NCI-H446 treated with DMSO at 0.1 percent for 48 hours (cell line): ENCODE results near the gene GPD2.

Experiments used
- DNase-seq: peaks from one replicate; lab custom pipeline; 2025; lab: John Stamatoyannopoulos, UW

The GPD2 gene

DNA sequence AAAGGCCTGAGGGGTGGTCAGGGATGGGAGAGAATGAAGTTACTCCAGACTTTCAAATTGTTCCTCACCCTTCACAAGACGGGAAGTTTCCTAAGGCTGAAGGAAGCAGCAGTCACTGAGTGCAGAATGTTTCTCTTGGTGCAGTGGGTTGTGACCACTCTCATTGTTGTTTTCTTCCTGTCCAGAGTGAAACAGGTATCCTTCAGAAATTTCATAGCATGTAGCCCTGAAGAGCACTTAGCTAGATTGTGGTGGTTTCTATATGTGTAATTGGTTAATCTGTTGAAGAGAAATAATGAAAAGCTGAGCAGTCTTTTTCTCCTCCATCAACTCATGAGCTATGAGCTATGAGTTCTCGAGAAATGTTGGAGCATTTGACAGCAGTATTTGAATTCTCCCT is 96.8 kb downstream of the GPD2 start:
- DNase-seq, result no peak

DNA sequence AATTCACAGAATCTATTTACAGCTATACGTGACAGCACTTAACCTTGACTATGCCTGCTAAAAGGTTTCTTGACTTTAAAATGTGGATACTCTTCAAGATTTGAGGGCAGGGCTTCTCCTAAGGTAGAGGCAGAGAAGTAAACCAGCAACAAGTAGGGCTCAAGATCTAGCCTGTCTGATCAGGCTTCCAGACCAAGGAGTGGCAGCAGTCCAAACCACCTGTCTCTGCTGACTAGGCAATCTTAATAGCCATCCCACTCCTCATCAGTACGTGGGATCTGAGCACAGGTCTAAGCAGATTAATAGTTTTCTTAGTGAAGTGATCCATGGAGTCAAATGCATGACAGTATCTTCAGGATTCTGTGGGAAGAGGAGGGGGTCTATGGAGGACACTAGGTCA is 100.4 kb downstream of the GPD2 start:
- no peak for DNase-seq

- no peak for DNase-seq
Measured at GRCh38 chr2:156537141-156537540, 101.0 kb downstream of the GPD2 start.

GRCh38 chr2:156538083-156538504 is 101.9 kb downstream of the GPD2 start:
- DNase-seq, result no peak

DNA sequence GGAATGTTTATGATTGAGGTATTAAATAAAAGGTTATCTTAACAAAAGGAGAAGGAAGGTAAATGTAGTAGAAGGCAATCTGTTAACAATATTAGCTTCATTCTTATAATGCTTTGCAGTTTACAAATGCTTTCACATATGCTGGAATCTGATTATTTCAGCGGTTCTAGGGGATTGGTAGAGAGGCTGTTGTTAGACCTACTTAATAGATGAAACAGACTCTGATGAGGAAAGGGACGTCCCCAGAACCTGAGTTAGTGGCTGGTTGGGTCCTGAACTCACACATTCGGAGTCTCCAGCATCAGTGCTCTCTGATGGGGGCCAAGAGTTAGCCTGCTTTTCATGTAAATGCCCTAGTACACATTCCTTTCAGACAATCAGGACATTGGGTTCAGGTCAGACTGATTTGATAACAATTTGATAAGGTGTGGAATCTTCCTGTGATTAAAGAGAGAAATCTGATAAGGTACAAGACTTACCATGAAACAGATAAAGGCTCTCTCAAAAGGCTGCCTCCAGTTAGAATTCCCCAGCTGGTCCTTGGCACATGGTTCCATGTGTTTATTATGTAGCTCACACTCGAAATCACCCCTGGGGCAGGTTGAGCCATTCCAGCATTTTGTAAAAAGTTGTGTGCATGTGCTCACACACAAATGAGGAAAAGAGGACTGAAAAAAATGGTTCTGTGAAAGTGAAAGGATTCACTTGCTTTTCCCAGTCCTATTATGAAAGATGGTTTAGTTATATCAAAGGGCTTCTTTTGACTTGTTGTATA is 103.1 kb downstream of the GPD2 start:
- no peak for DNase-seq

DNA sequence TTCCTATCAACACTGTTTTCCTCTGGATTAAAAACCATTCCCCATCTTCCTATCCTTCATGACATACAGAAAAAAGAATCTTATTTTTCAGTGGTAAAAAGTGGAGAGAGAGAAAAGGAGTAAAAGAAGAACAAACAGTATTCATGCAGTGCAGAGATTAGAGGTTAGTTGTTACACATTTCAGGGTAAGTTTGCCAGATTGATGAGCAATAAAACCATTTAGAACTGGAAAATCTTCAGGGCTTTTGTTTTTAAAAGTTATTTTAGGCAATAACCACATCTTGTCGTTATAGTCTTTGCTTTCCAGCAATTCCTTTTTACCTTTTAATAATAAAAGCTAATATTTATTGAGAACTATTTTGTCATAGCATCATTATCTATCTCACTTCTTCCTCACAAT is 104.5 kb downstream of the GPD2 start:
- no peak for DNase-seq

GRCh38 chr2:156541229-156541628 is 105.0 kb downstream of the GPD2 start:
- DNase-seq, result no peak

DNA sequence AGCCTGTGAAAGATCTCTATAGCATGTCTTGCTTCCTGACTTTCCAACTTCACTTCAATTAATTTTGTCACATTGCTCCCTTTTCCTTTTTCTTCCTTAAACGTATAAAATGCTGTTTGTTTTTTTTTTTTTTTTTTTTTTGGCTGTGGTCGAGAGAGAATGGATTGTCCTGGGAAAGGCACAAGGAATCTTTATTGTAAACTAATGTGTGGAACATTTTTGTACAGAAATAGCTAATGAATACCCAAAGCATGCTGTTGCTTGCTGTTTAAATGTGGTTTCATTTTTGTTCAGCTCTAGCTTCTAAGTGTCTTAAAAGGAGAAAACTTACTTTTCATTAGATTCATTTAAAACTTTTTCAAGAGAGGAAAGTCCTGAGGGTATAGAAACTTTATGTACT is 105.5 kb downstream of the GPD2 start:
- DNase-seq, result no peak

DNA sequence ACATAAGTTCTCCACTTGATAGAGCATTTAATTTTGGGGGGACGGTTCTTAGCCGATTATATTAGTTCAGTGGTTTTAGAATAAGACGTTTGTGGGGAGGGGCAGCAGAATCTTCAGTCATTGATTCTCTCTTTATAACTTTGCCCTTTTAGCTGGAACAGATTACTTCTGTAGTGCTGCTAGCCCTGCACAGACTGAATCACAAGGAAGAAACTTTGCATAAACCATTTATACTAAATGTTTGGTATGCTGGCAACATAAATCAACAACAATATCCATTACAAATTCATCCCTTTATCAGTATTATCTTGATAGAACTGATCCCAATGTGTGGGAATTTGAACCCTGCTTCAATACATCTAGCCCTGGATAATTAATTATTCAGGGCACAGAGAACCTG is 112.2 kb downstream of the GPD2 start:
- no peak for DNase-seq

GRCh38 chr2:156553714-156554442 is 117.7 kb downstream of the GPD2 start:
- DNase-seq, result no peak

DNA sequence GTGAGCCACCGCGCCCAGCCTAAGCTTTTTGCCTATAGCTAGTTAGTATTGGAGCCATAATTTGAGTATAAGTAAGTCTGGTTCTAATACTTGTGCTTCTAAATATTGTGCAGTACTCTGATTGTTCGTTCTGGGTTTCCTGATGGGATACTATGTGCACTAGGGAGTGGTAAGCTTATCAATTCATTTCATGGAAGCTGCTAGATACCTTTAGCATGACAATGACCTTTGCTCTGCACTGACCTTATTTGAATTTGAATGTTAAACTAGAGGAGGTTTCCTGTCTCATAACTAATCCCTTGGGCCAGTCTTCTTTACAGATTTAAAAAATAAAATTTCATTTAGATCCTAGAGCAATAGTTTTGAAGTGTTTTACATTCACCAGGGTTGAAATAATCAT is 125.1 kb downstream of the GPD2 start:
- DNase-seq, result no peak

DNA sequence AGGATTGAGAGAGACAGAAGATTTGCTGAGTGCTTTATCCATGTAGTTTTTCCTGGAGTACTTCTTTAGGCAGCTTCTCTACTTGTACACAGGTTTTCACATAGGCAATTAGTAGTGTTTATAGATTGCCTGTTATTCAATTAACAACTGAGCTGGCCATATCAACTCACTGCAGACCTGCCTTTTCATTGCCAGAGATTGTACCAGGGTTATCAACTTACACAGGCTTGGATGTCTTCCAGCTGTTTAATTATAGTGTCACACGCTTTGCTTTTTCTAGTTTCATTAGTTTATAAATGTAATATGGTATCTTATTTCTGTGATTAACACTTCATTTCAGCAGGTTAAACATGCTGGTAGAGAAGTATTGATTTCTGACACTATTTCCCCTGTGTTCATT is 125.9 kb downstream of the GPD2 start:
- no peak for DNase-seq

DNA sequence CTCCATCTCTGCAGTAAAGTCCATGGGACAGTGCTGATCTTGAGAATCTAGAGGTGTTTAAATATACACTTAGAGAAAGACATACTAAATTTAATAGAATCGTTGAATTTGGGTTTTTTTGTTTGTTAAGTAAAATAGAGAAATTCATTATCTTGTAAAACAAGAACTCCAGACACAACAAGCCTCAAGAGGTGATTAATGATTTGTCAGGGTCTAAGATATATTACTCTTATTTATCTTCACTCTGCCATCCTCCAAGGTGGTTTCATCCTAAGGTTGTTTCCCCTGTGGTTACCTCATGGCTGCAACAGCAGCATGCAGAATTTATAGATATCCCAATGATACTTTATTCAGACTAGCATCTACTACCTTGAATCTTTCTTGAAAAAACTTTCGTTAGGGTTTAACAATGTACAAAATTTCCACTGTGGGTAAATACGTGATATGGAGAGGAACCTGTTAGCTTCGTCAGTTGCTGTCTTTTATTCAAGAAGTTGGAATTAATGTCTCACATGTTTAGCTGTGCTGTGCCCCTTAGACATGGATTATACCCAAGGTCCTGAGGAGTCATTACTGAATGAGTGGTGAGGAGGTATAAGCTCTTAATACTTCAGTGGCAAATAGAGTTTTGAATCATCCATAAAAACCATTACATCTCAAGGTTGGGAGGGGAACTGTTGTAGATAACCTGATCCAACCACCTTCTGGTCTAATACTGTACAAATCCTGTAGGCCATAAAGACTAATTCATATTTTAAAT is 128.0 kb downstream of the GPD2 start:
- DNase-seq, result no peak

DNA sequence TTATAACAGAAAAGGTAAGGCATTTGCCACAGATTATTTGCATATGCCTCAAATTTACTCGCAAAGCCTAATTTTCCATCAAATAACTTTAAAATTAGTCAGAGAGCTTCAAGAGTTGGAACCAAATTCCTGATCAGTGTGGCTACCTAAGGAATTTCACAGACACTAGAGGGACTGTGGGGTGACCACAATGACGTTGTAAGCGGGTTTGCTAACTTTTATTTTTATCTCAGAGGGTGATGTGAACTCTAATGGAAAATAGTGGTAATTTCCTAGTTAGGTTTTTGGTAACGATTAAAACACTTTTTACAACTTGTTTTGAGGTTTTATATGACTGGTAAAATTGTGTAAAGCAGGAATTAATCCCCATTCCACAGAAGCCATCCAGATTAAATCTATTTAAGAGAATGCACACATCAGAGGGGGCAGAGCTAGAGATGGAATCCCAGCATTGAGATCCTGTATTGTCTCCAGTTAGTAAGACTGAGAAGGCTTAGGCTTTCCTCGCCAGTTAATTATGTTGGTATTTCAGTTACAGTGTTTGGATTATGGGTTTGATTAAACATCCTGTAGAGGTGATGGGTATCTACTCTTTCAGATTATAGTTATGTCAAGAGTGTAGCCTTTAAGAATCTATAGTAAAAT is 129.0 kb downstream of the GPD2 start:
- no peak for DNase-seq

- no peak for DNase-seq
Measured at GRCh38 chr2:156573710-156574109, 137.5 kb downstream of the GPD2 start.

DNA sequence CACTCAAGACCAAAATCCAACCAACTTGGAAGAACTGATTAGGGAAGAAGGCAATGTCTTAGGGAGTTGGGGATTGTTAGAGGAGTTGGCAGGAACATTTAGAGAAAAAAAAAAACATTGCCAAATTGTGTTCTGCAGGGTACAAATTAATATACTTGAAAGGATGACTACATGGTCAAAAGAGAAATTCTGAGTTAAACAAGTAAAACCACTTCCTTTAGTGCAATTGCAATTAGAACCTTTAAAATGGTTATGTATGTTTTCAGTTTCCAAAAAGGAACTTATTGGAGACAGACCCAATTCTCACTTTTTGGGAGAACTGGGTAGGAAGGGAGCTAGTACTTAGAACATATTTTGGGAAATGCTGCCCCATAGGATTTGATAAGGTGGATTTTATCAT is 137.9 kb downstream of the GPD2 start:
- no peak for DNase-seq

GRCh38 chr2:156576005-156576404 is 139.8 kb downstream of the GPD2 start:
- no peak for DNase-seq

DNA sequence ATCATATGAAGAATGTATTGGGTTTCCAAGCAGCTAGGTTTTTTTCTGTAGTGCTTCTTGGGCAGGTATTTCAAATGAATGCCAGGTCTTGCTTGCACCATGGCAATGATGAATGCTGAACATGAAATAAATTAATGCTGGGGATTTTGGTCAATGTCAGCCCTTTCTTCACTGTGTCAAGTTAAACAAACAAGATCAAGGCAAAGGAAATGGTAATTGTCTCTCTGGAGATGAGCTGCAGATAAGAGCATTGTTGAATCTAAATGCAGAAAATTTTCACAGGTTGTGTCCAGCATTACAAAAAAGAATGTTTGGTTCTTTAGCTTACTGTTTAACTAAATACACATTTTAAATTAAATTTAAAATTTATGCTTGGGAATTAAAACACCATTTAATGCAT is 144.3 kb downstream of the GPD2 start:
- DNase-seq, result no peak

DNA sequence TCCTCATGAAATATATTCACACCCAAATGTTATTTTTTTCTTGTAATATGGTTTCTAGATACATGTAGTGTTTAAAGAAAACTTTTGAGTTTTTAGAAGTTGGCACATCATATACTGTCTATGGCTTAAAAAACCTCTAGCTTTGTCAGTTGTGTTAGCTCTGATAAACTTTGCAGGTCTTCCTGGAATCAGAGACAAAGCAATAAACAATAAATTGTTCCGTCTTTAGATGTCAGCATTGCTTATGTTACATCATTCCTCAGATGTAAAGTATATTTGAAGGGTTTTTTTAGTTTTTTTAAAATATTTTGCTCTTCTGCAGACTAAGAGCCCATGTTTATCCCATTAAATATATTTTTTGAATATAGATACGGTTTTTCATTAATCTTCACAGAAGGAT is 145.1 kb downstream of the GPD2 start:
- no peak for DNase-seq

DNA sequence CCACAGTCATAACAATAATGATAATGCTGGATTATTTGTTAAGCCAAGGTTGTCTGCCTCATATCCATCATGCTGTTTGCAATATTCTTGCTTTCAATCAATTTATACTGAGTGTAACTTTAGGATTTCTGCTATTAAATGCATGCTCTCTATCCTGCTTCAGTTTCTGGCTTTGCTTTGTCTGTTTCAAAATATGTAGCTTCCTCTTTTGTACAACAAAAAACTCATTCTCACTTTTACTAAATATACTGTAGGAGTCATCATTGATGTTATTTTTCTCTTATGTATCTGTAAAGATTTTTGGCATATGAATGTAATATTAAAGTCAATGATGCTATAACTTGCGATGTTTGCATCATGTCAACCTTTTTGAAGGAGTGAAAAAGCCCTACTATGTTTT is 149.3 kb downstream of the GPD2 start:
- no peak for DNase-seq

GRCh38 chr2:156586621-156587020 is 150.4 kb downstream of the GPD2 start:
- no peak for DNase-seq

GRCh38 chr2:156589381-156590079 is 153.4 kb downstream of the GPD2 start:
- DNase-seq, result peak; percentile 20
